HG02763 (cell line): ENCODE data around the gene XYLT1.
"Not testable (repeated sequence)": the region's sequence is repeated elsewhere in the genome, so short reads cannot be mapped to it uniquely, and the experiment has no call there.

Experiments
- ATAC-seq: cut with Tn5 transposase; IDR thresholded peaks from one replicate; pipeline ENCODE4 v1.9.1; 2021; ENCODE audit warnings: mild to moderate bottlenecking, moderate library complexity; ENCODE audit not compliant: unreplicated experiment

Gene XYLT1

DNA sequence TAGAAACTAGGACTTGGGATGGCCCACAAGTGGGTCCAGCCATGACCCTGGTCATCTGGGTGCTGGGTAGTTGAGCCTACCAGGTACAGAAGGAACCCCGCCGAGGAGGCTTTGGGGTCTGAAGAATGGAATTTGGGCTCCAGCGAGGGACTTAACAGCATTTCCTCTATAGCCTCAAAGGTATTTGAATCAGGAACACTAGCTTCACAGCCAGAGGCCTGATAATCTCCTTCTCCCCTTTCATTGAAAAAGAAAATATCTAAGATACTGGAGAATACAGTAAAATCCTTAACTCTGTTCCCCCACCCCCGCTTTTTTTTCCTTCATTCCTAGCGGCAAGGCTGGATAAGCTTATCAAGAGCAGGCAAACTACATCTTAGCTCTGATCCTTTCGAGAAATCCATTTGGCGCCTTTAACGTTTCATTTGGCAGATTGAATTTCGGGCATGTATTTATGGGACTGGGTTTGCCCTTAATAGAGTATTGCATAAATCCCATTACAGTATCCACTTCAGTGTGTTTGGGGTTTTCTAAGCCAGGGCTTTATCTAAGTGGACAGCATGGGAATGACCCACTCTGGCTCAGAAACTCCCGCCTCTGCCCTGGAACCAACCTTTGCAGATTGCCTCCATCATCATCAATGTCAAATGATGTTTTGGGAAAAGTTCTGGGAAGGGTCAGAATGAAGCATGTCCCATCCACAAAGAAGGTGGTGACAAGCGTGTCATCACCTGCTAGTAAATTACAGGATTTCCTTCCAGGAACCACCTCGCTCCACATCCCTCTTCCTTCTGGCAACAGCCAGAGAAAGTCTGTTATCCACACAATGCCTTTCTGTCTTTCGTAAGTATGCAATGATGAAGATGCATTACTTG lies 36.9 kb downstream of the XYLT1 start:
- ATAC-seq = no peak

DNA sequence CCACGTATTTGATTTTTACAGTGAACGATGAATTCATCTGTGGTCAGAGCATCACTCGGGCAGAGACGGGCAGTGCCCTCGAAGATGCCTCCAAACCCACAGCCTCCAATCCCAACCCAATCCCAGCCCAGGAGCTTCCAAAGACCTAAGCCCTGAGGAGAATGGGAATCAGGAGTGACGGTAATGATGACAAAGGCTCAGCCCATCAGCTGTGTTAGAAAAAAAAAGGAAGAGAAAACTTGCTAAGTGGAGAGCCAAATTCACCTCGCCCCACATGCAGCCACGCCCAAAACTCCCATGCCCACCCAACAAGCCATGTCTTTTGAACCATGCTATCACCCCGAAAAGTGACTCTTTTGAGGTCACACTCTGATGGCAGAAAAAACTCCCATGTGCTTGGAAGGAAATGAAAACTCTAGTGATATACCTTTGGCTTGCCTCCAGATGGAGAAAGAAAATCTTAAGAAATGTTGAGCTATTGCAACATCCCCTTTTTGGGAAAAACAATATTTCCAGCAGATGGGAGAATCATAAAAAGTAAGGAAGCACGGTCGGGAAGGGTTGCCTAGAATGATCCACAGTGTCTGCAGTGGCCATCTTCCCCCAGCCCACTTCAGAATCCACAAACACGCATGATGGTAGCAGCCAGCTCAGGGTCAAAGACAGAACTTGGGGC lies 37.7 kb downstream of the XYLT1 start:
- ATAC-seq = no peak

GRCh38 chr16:17431968-17432625 lies 38.7 kb downstream of the XYLT1 start:
- ATAC-seq = no peak

DNA sequence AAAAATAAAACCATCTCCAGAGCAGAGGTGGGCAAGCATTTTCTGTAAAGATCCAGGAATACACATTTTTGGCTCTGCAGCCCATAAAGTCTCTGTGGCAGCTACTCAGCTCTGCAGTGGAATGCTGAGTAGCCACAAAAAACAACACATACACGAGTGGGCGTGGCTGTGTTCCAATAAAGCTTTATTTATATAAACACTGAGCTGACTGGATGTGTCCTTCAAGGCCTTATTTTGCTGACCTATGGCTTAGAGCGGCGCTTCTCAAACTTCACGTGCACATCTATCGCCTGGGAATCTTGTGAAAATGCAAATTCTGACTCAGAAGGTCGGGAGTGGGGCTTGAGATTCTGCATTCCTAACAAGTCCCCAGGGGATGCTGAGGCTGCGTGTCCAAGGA lies 39.7 kb downstream of the XYLT1 start:
- no peak for ATAC-seq

DNA sequence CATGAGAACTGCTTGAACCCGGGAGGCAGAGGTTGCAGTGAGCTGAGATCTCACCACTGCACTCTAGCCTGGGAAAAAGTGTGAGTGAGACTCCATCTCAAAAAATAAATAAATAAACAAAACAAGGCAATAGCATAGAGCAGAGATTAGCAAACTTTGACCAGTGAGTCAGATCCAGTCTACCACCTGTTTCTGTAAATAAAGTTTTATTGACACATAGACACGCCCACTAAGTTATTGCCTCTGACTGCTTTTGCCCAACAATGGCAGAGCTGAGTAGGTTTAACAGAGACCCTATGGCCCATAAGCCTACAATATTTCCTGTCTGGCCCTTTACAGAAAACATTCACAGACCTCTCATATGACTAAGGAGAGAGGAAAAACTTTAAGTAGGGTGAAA lies 44.3 kb downstream of the XYLT1 start:
- no peak for ATAC-seq

GRCh38 chr16:17424771-17425170 lies 46.0 kb downstream of the XYLT1 start:
- ATAC-seq = no peak

DNA sequence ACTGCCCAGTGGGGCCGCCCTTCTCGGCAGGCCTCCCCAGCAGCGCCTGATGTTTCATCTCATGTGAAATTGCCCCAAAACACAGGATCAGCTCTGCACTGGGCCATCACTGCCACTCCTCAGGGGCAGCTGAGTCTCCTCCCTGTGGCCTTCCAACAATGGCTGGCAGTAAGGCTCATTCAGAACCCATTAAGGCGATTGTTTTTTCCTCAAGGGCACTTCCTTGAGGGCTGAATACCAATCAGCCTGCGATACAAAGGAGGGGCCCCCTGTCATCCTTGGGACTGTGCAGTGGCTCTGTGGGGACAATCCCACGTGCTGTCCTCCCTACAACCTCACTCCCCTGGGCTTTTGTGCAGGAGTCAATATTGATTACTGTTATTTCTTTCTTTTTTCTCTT lies 47.5 kb downstream of the XYLT1 start:
- ATAC-seq = no peak

GRCh38 chr16:17420816-17421215 lies 49.9 kb downstream of the XYLT1 start:
- ATAC-seq = no peak

DNA sequence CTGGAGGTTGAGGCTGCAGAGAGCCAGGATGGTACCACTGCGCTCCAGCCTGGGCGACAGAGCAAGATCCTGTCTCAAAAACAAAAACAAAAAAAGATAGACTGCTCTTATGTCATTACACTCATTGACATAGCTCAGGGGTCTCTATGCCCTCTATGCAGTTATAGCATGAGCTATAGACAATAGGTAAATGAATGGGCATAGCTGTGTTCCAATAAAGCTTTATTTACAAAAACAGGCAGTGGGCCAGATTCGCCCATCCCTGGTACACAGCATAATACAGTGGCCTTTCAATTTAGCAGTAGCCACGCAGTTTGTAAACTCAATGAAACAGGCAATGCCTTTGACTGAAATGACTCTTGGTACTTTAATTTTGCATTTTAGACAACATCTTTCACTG lies 51.5 kb downstream of the XYLT1 start:
- ATAC-seq = no peak

DNA sequence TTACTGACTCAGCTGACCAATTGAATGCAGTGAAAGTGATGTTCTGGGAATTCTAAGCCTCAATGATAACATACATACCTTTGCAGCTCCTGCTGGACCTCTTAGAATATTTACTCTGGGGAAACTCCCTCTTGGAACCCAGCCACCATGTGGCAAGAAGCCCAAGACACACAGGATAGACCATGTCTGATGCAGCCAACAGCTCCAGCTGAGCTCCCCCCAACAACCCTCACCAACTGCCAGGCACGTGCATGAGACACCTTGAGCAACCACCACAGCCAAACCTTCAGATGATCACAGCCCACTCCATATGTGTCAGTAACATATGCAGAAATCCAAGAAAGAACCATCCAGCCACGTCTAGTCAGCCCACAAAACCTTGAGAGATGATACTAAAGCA lies 53.0 kb downstream of the XYLT1 start:
- ATAC-seq = no peak

DNA sequence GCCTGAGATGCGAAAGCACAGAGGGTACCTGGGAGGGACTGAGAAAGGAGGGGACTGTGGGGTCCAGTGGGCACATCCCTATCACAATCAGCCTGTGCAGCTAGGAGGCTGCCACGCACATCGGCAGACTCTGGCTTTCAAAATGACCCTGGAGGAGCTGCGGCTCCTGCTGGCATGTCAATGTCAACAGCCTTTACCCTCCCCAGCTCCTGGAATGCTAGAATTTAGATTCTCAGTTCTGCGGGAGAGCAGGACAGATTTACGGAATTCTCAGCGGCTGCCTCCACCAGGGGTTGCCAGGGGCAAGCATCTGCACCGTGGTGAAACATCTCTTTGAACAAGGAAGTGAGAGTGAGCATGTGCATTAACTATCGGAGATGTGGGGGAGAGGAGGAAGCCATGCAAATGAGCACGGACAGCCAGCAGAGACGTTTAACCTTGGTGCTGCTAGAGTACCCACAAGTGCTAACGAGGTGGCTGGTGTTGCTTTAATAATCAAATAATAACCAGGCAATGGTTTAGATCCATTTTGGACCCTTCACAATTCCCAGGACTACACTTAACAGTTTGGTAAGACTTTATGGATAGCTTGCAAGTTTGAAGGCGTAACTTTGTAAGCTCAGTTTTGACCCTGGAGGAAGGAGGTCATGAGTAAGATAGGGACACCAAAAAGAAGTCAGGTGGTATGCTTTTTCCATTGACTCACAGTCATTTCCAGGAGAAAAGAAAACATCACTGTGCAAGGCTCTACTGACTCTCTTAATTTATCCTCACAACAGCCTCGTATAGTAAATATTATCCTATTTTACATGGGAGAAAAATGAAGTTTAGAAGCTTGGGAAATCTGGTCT lies 54.1 kb downstream of the XYLT1 start:
- peak; percentile 93 for ATAC-seq

GRCh38 chr16:17414916-17415315 lies 55.8 kb downstream of the XYLT1 start:
- no peak for ATAC-seq

GRCh38 chr16:17414421-17414820 lies 56.3 kb downstream of the XYLT1 start:
- no peak for ATAC-seq

DNA sequence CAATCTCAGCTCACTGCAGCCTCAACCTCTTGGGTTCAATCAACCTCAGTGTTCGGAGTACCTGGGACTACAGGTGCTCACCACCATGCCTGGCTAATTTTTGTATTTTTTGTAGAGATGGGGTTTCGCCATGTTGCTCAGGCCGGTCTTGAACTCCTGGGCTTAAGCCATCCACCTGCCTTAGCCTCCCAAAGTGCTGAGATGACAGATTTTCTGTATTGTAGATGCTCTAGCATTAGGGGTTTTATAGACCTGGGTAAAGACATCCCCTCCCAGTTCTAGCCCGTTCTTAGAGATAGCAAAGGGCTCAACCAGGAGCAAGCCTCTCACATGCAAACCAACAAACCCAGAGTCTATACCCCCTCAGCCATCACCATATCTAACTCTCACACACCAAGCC lies 57.3 kb downstream of the XYLT1 start:
- no peak for ATAC-seq

DNA sequence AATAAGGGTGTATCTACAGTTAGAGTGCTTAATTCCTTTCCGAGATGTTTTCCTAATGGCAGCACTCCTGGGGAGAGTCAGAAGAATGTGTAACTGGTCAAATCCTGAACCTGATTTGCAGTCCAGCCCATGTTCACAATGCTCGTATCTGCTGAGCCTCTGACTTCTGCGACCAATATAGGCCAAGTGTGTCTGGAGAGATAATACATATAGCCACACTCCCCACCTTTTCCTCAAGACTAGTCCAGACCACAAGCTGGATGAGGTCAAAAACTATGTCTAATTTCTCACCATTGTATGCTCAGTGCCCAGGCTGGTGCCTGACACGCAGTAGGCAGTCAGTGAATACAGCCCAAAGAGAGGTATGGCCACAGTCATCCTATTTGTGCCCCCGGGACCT lies 58.0 kb downstream of the XYLT1 start:
- no peak for ATAC-seq

GRCh38 chr16:17412221-17412620 lies 58.5 kb downstream of the XYLT1 start:
- no peak for ATAC-seq

DNA sequence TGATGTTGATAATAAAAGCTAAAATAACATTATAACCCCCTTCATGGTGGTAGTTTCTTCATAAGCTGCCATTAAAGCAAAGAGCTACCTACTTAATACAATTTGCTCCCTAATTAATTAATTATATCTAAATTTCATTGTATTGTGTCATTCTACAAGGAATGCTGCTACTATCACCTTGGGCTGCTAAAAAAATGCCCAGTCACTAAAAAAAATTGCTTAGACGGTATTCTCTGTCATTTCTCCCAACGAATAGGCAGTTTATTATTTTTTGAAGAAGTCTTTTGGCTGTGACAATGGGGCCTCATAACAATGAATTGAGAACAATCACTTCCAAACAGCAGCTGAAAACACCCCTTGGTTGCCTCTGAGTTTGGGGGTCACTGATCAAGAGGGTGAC lies 59.5 kb downstream of the XYLT1 start:
- ATAC-seq = no peak

DNA sequence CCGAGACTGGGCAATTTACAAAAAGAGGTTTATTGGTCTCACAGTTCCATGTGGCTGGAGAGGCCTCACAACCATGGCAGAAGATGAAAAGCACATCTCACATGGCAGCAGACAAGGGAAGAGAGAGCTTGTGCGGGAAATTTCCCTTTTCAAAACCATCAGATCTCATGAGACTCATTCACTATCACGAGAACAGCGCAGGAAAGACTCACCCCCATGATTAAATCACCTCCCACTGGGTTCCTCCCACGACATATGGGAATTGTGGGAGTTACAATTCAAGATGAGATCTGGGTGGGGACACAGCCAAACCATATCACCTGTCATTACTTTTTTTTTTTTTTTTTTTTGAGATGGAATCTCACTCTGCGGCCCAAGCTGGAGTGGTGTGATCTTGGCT lies 60.4 kb downstream of the XYLT1 start:
- not testable (repeated sequence) for ATAC-seq

DNA sequence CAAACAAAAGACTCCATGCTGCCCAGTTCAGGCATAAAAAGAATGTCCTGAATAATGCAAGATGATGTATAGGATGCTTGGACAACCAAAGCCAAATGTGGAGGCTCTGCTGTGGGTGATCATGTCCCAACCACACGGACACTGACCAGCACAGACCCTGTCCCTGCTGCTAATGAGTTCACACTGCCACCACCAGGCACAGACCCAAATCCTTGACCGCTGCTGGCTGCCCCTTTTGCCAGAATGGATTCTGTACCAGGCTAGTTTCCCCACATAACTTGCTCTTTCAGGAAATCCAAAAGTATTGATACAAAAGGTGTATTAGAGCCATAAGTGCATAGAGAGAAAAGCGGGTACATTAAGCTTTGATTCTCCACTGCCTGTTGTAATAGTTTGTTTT lies 60.9 kb downstream of the XYLT1 start:
- no peak for ATAC-seq

GRCh38 chr16:17408955-17409441 lies 61.8 kb downstream of the XYLT1 start:
- ATAC-seq = peak; percentile 72

DNA sequence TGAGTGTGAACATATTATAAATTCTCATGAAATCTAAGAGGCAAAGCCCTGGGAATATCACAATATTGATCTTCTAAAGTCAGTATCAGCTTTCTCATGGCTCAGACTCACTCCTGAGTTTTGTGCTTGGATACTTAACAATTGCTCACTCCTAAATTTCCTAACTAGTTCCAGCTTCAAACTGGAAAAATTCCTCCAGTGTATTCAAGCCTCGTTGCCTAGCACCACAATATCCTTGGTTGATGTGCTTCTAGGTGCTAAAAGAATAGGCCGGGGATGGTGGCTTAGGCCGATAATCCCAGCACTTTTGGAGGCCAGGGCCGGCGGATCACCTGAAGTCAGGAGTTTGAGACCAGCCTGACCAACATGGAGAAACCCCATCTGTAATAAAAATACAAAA lies 62.5 kb downstream of the XYLT1 start:
- ATAC-seq = no peak
